ENCODE data around the gene GLYATL1.

GLYATL1 gene

GRCh38 chr11:58927393-58928106, 11.7 kb upstream of the GLYATL1 start:
- DNase-seq: no peak

GRCh38 chr11:58928107-58928499, 11.2 kb upstream of the GLYATL1 start:
- no peak for DNase-seq

- DNase-seq: no peak
Measured at GRCh38 chr11:58928691-58929090, 10.6 kb upstream of the GLYATL1 start.

- DNase-seq: no peak
Measured at GRCh38 chr11:58930926-58931325, 8.4 kb upstream of the GLYATL1 start.

GRCh38 chr11:58933661-58934060, 5.6 kb upstream of the GLYATL1 start:
- no peak for DNase-seq

- DNase-seq: no peak
Measured at GRCh38 chr11:58934945-58935513, 4.3 kb upstream of the GLYATL1 start.

GRCh38 chr11:58938398-58938797, 890 bp upstream of the GLYATL1 start:
- no peak for DNase-seq

GRCh38 chr11:58940028-58940427, 740 bp downstream of the GLYATL1 start:
- no peak for DNase-seq

GRCh38 chr11:58941838-58942237, 2.5 kb downstream of the GLYATL1 start:
- no peak for DNase-seq

GRCh38 chr11:58945663-58946062, 6.4 kb downstream of the GLYATL1 start:
- DNase-seq: no peak

GRCh38 chr11:58949184-58949583, 9.9 kb downstream of the GLYATL1 start:
- DNase-seq: no peak

GRCh38 chr11:58957922-58958321, 18.6 kb downstream of the GLYATL1 start:
- DNase-seq: no peak

GRCh38 chr11:58958500-58958899, 19.2 kb downstream of the GLYATL1 start:
- DNase-seq: no peak

- no peak for DNase-seq
Measured at GRCh38 chr11:58963551-58964104, 24.3 kb downstream of the GLYATL1 start.

GRCh38 chr11:58965246-58965985, 26.1 kb downstream of the GLYATL1 start:
- no peak for DNase-seq

- DNase-seq: no peak
Measured at GRCh38 chr11:58968251-58968711, 29.0 kb downstream of the GLYATL1 start.

GRCh38 chr11:58977470-58977869, 38.2 kb downstream of the GLYATL1 start:
- no peak for DNase-seq

- no peak for DNase-seq
Measured at GRCh38 chr11:58979222-58979621, 39.9 kb downstream of the GLYATL1 start.

- no peak for DNase-seq
Measured at GRCh38 chr11:58980159-58980843, 41.0 kb downstream of the GLYATL1 start.

- DNase-seq: no peak
Measured at GRCh38 chr11:58992489-58992888, 53.2 kb downstream of the GLYATL1 start.

- DNase-seq: no peak
Measured at GRCh38 chr11:58994171-58994570, 54.9 kb downstream of the GLYATL1 start.

- DNase-seq: no peak
Measured at GRCh38 chr11:58998480-58999290, 59.4 kb downstream of the GLYATL1 start.

Data from SIG-M5 (cell line).